Measurements from ENCODE around the gene GNG12. TPM values are rescaled to one million over a fixed set of nuclear protein-coding genes. Genes with fewer than 3 reads are reported as not detected.

GNG12 gene
- total and polyA plus RNA-seq, 9 of the 15 experiments (the other 6 are each of a cell fraction or from before 2014, with no cell fraction given): 2.6 to 6.0 (median 4.1) TPM

GRCh38 chr1:67792103-67792502, 41.2 kb downstream of the GNG12 start:
- BruUV-seq (replicated peaks): no TSS peak
- no peak for FAIRE-seq
- CTCF ChIA-PET (ENCODE audit: low intra/inter-chr PET ratio): no interaction called here
- 7% methylated on average over 5 of the region's 5 CpGs for WGBS (ENCODE audit: insufficient coverage, low coverage, missing lambda C conversion rate)
- Histone ChIP-seq H2AFZ (ENCODE audit: low read depth, low read length) (no peak overlapping the region), H3K36me3 (ENCODE audit: control insufficient read depth, insufficient read depth, low read length) (no peaks in the 10 kb centered on the region), H3K9me3 (replicated peaks; ENCODE audit: control insufficient read depth, insufficient read depth, low read depth, low read length) (no peaks in the 10 kb centered on the region), H3K9ac (ENCODE audit: insufficient read depth in 1 of 2, low read depth in 2 of 2, low read length in 2 of 2) (no peak overlapping the region), H3K27ac (ENCODE audit: extremely low read depth, low read depth, low read length) (no peak overlapping the region), H3K4me1 (replicated peaks in 1 of 2; ENCODE audit: control insufficient read depth in 2 of 2, insufficient read depth in 2 of 2, low read length in 2 of 2) (no peaks in the 10 kb centered on the region), H3K9me1 (ENCODE audit: control insufficient read depth, insufficient read depth, low read length) (no peaks in the 10 kb centered on the region), H4K20me1 (replicated peaks; ENCODE audit: control insufficient read depth, insufficient read depth, low read length) (no peaks in the 10 kb centered on the region), H3K4me2 (ENCODE audit: insufficient read depth, low read length) (no peak overlapping the region), H3K79me2 (ENCODE audit: control insufficient read depth, insufficient read depth, low read length) (no peaks in the 10 kb centered on the region), H3K27me3 (ENCODE audit: control insufficient read depth in 2 of 2, insufficient read depth in 2 of 2, low read length in 2 of 2) (peaks cover 21 to 32% of the 10 kb centered on the region in 2 experiments), H3K4me3 (no peak overlapping the region)
- TF ChIP-seq ZNF3 (CRISPR knock-in tag; IDR thresholded peaks at IDR 0.05) (no peak), FOXK1 (CRISPR knock-in tag; IDR thresholded peaks at IDR 0.05; ENCODE audit: borderline replicate concordance) (no peak), L3MBTL2 (IDR thresholded peaks at IDR 0.05) (no peak), ZNF347 (CRISPR knock-in tag; IDR thresholded peaks at IDR 0.05; ENCODE audit: low read depth) (no peak), HMGXB4 (CRISPR knock-in tag; IDR thresholded peaks at IDR 0.05) (no peak), HNRNPUL1 (IDR thresholded peaks at IDR 0.05; ENCODE audit: low read length) (no peak), MYBL2 (IDR thresholded peaks at IDR 0.05; ENCODE audit: low read depth) (no peak), MYBL2 (CRISPR knock-in tag; IDR thresholded peaks at IDR 0.05; ENCODE audit: borderline replicate concordance) (no peak), ZNF780A (CRISPR knock-in tag; IDR thresholded peaks at IDR 0.05) (no peak), TGIF2 (CRISPR knock-in tag; IDR thresholded peaks at IDR 0.05) (no peak), ZNF764 (CRISPR knock-in tag; IDR thresholded peaks at IDR 0.05; ENCODE audit: low read depth) (no peak), SNRNP70 (optimal IDR thresholded peaks at IDR 0.05; ENCODE audit: low read depth, low read length) (no peak), RFX5 (IDR thresholded peaks at IDR 0.05; ENCODE audit: low read depth, low read length) (no peak), KAT2B (IDR thresholded peaks at IDR 0.05; ENCODE audit: low read depth, low read length) (no peak)
- no peak for ATAC-seq
- in situ Hi-C loops (cut with MboI) (no loop called here), intact Hi-C loops (cut with micrococcal nuclease) (no loop called here)
- DNase-seq (ENCODE audit: extremely low read depth in 1 of 4, low spot score in 3 of 4): no peak
- POLR2A ChIA-PET: no interaction called here

Measured in K562 (cell line).